HG02973 (cell line): ENCODE measurements around the gene PIGQ.

Experiments
- ATAC-seq: cut with Tn5 transposase; IDR thresholded peaks from one replicate; pipeline ENCODE4 v1.9.1; 2021; ENCODE audit warnings: moderate library complexity; ENCODE audit not compliant: unreplicated experiment

The PIGQ gene

GRCh38 chr16:598823-599739 lies 29.3 kb downstream of the PIGQ start:
- no peak for ATAC-seq

- no peak for ATAC-seq
Measured at GRCh38 chr16:600781-601180, 31.0 kb downstream of the PIGQ start.

- ATAC-seq = no peak
Measured at GRCh38 chr16:603933-604332, 34.2 kb downstream of the PIGQ start.

GRCh38 chr16:606656-607307 lies 37.0 kb downstream of the PIGQ start:
- ATAC-seq = no peak

- ATAC-seq = no peak
Measured at GRCh38 chr16:608019-608418, 38.3 kb downstream of the PIGQ start.

GRCh38 chr16:609316-609715 lies 39.5 kb downstream of the PIGQ start:
- no peak for ATAC-seq

GRCh38 chr16:609984-610383 lies 40.2 kb downstream of the PIGQ start:
- ATAC-seq = no peak

- no peak for ATAC-seq
Measured at GRCh38 chr16:610513-611381, 41.0 kb downstream of the PIGQ start.

GRCh38 chr16:615122-615521 lies 45.4 kb downstream of the PIGQ start:
- ATAC-seq = no peak

GRCh38 chr16:616733-617586 lies 47.2 kb downstream of the PIGQ start:
- no peak for ATAC-seq

- no peak for ATAC-seq
Measured at GRCh38 chr16:617855-618254, 48.1 kb downstream of the PIGQ start.

- no peak for ATAC-seq
Measured at GRCh38 chr16:619476-620100, 49.8 kb downstream of the PIGQ start.

GRCh38 chr16:620700-621525 lies 51.1 kb downstream of the PIGQ start:
- ATAC-seq = no peak

- ATAC-seq = no peak
Measured at GRCh38 chr16:621526-622105, 51.8 kb downstream of the PIGQ start.

- ATAC-seq = no peak
Measured at GRCh38 chr16:622920-623280, 53.1 kb downstream of the PIGQ start.

- no peak for ATAC-seq
Measured at GRCh38 chr16:624526-625070, 54.8 kb downstream of the PIGQ start.

- ATAC-seq = no peak
Measured at GRCh38 chr16:625117-625976, 55.6 kb downstream of the PIGQ start.
